Fibroblast of skin of right biceps (primary cell): Measurements from ENCODE around the gene ZNF600.
"Not testable (repeated sequence)": the region's sequence is repeated elsewhere in the genome, so short reads cannot be mapped to it uniquely, and the experiment has no call there.

Experiments used
- DNase-seq: peaks from one replicate; pipeline ENCODE4 v3.0.0-alpha.2; 2013

Gene ZNF600

DNA sequence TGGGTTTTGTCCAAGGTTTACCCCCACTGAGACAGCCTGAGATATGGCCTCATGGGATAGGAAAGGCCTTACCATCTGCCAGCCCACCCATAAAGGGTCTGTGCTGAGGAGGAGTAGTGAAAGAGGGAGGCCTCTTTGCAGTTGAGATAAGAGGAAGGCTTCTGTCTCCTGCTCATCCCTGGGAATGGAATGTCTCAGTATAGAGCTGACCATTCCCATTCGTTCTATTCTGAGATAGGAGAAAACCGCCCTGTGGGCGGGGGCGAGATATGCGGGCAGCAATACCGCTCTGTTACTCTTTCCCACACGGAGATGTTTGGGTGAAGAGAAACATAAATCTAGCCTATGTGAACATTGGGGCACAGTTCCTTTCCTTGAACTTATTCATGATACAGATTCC lies 45.2 kb downstream of the ZNF600 start:
- DNase-seq: not testable (repeated sequence)

DNA sequence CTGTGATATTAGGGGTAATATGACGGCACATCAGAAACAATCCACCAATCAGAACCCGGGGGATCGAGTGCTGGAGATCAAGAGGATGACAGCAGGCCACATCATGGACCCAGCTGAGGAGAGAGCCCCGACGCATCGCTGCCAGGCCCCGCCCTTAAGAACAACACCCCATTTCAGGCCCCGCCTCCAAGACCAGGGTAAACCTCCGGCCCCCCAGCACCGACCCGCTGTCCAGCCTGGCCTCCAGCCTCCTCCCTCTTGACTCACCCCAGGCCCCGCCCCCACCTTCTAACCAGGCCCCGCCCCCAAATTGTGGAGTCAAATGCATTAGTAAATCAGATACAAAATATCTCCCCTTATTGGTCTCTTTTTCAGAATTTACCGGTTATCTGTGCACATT lies 47.0 kb downstream of the ZNF600 start:
- no peak for DNase-seq

DNA sequence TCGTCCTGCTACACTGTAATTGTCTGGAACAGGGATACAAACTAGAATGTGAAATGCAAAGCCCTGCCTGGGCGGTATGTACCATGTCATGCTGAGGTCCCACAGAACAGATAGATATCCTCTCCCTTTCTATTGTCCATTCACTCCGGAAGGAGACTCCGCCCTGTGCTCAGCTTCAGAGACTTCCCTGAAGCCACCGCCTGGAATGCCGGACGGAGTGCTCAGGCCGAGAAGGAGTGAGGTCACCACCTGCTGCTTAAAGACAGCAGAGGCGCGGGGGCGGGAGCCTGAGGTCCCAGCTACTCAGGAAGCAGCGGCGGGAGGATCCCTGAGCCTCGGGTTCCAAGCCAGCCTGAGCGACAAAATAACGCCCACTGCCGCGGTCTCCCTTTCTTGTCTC lies 50.9 kb downstream of the ZNF600 start:
- DNase-seq: no peak

DNA sequence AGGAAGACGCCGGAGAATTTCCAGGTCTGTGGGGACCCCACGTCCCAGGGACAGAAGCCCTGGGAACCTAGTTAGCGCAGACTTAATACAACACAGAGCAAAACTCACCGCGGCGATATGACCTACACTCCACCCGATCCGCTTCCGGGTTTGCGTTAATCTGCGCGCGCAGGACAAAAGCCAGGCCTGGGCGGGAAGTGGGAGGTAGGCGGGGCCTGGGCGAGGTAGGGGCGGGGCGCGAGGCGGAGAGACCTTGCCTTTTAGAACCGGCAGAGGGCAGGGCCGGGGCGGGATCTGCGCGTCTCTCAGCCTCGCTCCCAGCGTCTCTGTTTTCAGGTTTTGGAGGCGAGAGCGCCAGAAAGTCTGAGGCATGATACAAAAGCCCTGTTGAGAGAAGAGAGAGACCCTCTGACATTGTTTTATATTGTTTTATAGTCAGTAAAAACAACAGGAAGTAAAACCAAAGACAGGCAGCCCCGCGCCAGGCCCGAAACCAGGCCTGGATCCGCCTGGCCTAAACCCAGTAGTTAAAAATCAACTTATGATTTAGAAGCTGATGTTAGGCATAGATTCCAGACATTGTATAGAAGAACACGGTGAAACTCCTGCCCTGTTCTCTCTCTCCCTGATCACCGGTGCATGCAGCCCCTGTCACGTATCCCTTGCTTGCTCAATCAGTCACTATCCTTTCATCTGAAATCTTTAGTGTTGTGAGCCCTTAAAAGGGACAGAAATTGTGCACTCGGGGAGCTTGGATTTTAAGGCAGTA lies 51.5 kb downstream of the ZNF600 start, which contains the start of gene ZNF611:
Gene ZNF611 (minus strand): TSS at position 152 of the 769 bp plus-strand sequence. CDS start 19,150 bp downstream, outside the sequence.
- peak; percentile 94 for DNase-seq

DNA sequence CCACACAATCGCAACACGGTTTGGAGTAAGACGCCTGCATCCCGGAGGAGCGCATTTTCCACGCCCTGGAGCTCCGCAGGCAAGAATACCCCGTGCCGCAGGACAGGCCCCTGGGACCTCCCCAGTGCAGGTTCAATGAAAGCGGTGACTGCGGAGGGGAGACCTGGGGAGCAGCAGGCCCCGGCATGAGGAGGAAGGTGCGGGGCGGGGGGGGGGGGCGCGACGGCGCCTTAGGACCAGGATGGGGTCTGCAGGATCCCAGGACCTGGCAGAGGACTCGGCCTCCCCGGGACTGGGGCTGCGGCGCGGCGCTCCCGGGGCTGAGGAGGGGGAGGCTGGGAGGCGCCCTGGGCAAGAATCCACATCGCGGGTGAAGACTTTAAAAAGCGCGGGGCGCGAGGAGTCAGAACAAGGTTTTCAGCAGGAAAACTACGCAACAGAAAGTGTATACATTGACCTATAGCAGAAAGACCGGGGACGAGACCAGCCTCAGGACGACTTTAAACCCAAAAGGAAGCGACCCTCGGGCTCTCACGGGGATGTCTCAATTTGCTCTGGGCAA lies 52.2 kb downstream of the ZNF600 start:
- DNase-seq: no peak

DNA sequence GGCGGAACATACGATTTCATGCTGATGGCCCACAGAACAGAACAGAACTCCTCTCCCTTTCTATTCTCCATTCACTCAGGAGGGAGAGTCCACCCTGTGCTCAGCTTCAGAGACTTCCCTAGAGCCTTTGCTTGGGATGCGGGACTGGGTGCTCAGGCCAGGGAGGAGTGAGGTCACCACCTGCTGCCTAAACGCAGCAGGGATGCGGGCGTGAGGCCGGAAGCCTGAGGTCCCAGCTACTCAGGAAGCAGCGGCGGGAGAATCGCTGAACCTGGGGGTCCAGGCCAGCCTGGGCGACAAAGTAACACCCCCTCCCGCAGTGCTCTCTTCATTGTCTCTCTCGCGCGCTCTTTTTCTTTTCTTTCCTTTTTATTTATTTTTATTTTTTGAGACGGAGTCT lies 60.5 kb downstream of the ZNF600 start:
- DNase-seq: not testable (repeated sequence)

DNA sequence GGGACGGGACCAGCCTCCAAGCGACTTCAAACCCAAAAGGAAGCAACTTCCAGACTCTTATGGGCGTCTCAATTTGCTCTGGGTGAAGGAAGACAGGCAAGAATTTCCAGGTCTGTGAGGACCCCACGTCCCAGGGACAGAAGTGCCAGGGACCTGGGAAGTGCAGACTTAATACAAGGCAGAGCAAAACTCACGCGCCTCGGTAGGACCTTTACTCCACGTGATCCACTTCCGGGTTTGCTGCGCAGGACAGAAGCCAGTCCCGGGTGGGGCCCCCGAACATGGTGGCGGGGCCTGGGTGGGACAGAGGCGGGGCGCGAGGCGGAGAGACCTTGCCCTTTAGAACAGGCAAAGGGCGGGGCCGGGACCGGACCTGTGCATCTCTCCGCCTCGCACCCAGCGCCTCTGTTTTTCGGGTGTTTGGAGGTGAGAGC lies 61.0 kb downstream of the ZNF600 start:
- DNase-seq: no peak

DNA sequence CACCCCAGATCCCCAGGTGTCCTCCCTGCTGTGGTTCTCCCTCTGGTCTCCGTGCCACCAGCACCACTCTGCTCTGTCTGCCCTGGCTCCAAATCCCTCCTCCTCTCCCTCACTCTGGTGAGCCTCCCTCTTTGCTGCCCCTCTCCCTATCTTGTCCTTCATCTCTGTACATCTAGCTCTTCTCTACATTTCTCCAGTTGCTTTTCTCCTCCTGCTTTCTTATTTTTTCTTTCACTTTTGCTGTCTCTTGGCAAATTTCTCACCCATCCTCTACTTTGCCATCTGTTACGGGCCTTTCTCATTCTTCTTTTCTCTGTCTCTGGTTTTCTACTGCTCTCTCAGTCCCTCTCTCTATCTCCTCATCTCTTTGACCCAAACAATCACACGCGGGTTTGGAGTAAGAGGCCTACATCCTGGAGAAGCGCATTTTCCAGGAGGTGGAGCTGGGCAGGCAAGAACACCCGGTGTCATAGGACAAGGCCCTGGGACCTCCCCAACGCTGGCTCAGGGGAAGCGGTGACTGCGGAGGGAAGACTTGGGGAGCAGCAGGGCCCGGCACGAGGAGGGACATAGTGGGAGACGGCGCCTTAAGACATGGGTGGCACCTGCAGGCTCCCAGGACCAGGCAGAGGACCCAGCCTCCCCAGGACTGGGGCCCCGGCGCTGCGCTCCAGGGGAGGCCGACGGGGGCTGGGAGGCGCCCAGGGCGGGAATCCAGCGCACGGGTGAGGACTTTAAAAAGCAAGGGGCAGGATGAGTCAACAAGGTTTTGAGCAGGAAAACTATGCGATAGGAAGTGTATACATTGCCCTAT lies 61.7 kb downstream of the ZNF600 start:
- DNase-seq: no peak

DNA sequence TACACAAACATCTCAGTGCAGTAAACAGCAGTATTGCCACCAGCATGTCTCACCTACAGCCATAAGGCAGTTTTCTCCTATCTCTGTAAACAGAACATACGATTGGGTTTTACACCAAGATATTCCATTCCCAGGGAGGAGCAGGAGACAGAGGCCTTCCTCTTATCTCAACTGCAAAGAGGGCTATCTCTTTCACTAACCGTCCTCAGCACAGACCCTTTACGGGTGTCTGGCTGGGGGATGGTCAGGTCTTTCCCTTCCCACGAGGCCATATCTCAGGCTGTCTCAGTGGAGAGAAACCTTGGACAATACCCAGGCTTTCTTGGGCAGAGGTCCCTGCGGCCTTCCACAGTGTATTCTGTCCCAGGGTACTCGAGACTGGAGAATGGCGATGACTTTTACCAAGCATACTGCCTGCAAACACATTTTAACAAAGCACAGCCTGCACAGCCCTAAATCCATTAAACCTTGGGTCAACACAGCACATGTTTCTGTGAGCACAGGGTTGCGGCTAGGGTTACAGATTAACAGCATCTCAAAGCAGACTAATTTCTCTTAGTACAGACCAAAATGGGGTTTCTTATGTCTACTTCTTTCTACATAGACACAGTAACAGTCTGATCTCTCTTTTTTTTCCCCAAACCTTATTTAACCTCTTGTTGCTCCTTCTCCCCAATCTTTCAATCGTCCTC lies 62.5 kb downstream of the ZNF600 start:
- DNase-seq: not testable (repeated sequence)

DNA sequence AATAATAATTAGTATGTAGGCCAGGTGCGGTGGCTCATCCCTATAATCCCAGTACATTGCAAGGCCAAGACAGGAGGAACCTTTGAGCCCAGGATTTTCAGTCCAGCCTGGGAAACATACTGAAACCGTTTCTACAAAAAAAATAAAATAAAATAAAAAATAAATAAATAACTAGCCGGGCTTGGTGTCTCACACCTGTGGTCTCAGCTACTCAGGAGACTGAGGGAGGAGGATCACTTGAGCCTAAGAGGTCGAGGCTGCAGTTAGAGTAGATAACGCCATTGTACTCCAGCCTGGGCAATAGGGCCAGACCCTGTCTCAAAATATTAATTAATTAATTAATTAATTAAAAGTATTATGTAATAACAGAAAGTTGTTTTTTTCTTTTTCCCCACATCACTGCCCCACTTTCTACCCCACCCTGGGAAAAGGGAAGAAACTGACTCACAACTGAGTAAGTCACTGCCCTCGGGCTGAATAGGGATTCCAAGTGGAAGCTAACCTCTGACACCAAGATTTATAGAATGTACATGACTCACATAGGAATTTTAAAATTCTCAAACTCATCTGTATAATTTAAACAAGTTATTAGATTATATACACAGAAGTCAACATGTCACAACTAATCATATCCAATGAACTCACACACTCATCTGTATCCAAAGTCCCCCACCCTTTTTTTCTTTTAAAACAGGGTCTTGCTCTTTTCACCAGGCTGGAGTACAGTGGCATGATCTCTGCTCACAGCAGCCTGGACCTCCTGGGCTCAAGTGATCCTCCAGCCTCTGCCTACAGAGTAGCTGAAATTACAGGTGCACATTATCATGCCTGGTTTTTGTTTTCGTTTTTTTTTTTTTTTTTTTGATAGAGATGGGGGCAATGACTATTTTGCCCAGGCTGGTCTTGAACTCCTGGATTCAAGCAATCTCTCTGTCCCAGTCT lies 64.3 kb downstream of the ZNF600 start:
- peak; percentile 78 for DNase-seq

DNA sequence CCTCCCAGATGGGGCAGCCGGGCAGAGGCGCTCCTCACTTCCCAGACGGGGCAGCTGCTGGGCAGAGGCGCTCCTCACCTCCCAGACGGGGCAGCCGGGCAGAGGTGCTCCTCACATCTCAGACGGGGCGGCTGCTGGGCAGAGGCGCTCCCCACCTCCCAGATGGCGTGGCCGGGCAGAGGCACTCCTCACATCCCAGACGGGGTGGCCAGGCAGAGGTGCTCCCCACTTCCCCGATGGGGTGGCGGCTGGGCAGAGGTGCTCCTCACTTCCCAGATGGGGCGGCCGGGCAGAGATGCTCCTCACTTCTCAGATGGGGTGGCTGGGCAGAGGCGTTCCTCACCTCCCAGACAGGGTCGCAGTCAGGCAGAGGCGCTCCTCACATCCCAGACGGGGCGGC lies 66.0 kb downstream of the ZNF600 start:
- DNase-seq: not testable (repeated sequence)

DNA sequence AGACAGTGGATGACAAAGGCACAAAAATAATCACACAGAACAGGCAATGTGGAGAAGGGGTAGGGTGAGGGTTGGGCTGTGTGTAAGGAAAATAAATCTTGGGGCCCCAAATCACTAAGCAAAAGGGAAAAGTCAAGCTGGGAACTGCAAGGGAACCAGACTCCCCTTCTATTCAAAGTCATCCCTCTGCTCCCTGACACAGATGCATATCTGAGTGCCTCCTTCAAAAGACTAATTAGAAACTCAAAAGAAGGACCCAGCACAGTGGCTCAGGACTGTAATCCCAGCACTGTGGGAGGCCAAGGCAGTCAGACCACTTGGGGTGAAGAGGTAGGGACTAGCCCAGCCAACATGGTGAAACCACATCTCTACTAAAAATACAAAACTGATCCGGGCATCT lies 70.1 kb downstream of the ZNF600 start:
- DNase-seq: no peak

DNA sequence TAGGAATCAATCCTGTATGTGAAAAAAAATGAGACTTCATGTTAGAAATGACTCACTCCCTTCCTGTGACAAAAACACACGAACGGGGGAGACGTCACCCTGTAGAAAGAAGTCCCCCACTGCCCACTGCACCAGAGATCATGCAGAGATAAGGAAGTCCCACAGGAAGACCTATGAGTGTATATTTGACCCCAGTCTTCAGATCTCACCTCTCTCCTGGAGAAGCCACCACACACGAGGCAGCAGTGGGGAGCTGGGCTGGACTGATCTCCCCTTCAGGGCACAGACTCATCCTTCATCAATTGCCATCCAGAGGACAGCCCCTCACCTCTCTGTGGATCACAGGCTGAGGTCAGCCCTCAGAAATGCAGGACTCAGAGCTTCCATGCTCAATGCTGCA lies 70.7 kb downstream of the ZNF600 start:
- DNase-seq: peak; percentile 48

DNA sequence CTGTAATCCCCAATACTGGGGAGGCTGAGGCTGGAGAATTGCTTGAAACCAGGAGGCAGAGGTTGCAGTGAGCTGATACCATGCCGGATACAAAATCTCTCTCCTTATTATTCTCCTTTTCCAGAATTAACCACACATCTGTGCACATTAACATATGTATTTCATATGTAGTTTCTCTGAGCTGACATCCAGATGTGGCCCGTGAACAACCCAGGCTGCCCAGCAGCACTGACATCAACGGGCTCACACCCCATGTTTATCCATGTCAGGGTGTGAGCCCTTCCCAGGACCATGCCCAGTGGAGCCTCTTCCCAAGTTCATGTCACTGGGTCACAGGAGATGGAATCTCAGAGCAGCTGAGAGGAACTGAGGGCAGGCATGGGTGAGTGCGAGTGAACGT lies 71.3 kb downstream of the ZNF600 start:
- DNase-seq: not testable (repeated sequence)
